Activated T-cell treated with anti-CD3 and anti-CD28 coated beads, Interleukin-2, amount 50 U/mL, for 48 hours (primary cell): ENCODE data around the gene SPNS1.
"Not testable (repeated sequence)": the region's sequence is repeated elsewhere in the genome, so short reads cannot be mapped to it uniquely, and the experiment has no call there.

Experiments
- DNase-seq, 2 experiments: peaks; one replicate each; pipeline ENCODE4 v3.0.0-alpha.2; 2020

The SPNS1 gene, protein sequence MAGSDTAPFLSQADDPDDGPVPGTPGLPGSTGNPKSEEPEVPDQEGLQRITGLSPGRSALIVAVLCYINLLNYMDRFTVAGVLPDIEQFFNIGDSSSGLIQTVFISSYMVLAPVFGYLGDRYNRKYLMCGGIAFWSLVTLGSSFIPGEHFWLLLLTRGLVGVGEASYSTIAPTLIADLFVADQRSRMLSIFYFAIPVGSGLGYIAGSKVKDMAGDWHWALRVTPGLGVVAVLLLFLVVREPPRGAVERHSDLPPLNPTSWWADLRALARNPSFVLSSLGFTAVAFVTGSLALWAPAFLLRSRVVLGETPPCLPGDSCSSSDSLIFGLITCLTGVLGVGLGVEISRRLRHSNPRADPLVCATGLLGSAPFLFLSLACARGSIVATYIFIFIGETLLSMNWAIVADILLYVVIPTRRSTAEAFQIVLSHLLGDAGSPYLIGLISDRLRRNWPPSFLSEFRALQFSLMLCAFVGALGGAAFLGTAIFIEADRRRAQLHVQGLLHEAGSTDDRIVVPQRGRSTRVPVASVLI

DNA sequence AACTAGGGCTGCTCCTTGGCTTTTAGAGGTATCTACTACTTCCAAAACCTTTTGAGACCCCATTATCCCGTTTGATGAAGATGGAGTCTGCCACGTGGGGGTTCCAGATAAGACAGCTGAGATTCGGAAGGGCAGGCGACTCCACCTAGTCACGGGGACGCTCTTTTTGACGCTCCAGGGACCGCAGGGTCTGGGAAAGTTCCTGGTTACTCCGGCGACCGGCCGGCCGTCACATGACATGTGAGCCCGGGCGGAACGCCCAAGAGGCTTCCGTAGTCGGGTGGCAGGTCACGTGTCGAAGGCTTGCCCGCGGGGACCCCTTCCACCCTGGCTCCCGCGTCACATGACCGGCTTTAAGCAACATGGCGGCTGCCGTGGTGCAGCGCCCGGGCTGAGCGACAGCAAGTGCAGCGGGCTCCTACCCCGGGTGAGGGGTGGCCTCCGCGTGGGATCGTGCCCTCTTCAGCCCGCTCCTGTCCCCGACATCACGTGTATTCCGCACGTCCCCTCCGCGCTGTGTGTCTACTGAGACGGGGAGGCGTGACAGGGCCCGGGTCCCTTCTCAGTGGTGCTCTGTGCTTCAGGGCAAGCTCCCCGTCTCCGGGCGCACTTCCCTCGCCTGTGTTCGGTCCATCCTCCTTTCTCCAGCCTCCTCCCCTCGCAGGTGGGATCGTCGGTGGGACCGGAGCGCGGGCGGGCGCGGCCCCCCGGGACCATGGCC is at the start of gene SPNS1:
TSS of gene SPNS1 (plus strand) at position 342 of the 721 bp plus-strand sequence. CDS start at position 716, 374 bp downstream.
- peak; percentile 93 to 95 for DNase-seq

DNA sequence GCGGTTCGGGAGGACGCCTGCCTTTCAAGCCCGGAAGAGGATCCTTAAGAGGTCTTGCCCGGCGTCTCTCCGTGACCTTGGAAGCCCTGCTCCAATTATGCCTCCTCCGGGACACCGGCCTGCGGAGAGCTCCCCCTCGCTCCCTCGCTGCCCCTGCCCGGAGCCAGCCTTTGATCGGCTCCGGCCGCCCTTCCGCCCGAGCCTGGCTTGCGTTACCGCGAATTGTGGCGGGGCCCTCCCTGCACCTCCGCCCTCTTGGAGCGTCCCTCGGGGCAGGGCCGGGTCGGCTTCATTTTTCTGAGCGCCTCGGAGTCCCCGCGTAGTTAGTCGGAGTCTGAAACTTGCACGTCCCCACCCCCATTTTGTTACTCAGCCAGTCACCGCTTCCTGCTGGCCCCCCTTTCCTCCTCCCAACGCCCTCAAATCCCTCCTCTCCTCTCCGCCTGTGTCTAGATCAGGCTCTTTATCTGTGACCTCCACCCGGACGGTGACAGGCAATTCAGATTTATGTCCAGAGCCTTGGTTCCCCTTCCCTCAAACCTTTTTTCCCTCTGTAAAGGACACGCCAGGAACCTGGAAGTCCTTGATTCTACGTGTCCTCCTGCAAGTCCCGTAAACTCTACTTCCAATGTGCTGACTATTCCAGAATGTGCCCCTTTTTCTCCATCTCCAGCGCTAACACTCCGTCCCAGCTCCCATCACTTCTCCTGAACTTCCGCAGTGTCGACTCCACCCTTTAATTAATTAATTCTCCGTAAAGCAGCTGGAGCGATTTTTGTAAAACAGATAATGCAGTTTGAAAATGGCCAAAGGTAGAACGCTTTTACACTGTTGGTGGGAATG is 49.0 kb upstream of the SPNS1 start:
- peak; percentile 89 for DNase-seq

DNA sequence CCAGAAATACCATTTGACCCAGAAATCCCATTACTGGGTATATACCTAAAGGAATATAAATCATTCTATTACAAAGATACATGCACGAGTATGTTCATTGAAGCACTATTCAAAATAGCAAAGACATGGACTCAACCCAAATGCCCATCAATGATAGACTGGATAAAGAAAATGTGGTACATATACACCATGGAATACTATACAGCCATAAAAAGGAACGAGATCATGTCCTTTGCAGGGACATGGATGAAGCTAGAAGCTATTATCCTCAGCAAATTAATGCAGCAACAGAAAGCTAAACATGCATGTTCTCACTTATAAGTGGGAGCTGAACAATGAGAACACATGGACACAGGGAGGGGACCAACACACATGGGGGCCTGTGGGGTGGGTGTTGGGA is 48.3 kb upstream of the SPNS1 start:
- not testable (repeated sequence) for DNase-seq

DNA sequence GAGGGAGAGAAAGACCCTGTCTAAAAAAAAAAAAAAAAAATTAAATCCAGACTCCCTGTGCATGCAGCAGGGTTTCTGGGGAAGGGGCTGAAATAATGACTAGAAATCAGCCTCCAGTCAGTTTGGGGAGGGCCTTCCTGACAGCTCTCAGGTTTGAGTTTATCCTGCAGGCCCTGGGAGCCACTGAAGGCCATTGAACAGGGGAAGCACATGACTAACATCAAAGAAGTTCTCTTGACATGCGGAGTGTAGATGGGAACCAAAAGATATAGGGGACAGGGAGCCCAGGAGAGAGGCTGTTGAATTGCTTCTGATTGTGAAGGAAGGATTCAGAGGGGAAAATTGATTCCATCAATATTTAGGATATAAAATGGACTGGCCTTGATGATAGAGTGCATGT is 46.8 kb upstream of the SPNS1 start:
- DNase-seq = no peak

DNA sequence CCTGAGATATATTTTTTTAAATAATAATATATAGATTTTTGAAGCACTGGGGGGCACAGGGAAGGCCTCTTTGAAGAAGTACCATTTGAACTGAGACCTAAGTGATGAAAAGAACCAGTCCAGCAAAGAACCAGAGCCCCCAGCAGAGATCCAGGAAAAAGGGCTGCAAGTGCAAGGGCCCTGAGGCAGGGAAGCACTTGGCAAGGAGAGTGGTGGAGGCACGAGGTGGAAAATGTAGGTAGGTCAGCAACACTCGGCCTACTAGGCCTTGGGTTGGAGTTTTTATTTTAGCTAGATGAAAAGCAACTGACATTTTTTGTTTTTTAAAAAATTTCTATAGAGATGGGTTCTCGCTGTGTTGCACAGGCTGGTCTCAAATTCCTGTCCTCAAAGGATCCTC is 44.4 kb upstream of the SPNS1 start:
- no peak for DNase-seq

DNA sequence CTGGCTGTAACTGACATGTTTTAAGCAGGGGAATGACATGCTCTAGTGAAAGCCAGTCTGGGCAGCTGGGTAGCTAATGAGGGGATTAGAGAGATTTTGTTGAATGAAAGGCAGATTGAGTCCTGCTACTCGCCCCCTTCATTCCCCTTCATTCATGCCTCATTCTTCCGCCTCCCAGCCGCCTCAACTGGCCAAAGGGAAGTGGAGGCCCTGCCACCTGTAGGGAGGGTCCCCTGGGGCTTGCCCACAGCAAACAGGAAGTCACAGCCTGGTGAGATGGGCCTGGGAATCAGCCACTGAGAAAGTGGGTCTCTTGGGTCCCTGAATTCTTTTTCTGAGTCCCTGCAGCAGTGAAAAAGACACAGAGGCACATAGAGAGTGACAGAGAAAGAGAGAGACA is 43.9 kb upstream of the SPNS1 start:
- DNase-seq = no peak

DNA sequence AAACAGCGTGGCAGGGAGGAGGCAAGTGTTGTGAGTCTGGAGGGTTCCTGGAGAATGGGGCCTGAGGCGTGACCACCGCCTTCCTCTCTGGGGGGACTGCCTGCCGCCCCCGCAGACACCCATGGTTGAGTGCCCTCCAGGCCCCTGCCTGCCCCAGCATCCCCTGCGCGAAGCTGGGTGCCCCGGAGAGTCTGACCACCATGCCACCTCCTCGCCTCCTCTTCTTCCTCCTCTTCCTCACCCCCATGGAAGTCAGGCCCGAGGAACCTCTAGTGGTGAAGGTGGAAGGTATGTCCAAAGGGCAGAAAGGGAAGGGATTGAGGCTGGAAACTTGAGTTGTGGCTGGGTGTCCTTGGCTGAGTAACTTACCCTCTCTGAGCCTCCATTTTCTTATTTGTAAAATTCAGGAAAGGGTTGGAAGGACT is 42.8 kb upstream of the SPNS1 start, which contains the start of gene CD19:
TSS of gene CD19 (plus strand) at position 171 of the 425 bp plus-strand sequence. CDS start at position 201, 30 bp downstream.
- DNase-seq = no peak

DNA sequence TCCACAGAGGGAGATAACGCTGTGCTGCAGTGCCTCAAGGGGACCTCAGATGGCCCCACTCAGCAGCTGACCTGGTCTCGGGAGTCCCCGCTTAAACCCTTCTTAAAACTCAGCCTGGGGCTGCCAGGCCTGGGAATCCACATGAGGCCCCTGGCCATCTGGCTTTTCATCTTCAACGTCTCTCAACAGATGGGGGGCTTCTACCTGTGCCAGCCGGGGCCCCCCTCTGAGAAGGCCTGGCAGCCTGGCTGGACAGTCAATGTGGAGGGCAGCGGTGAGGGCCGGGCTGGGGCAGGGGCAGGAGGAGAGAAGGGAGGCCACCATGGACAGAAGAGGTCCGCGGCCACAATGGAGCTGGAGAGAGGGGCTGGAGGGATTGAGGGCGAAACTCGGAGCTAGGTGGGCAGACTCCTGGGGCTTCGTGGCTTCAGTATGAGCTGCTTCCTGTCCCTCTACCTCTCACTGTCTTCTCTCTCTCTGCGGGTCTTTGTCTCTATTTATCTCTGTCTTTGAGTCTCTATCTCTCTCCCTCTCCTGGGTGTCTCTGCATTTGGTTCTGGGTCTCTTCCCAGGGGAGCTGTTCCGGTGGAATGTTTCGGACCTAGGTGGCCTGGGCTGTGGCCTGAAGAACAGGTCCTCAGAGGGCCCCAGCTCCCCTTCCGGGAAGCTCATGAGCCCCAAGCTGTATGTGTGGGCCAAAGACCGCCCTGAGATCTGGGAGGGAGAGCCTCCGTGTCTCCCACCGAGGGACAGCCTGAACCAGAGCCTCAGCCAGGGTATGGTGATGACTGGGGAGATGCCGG is 42.0 kb upstream of the SPNS1 start:
- DNase-seq = no peak

DNA sequence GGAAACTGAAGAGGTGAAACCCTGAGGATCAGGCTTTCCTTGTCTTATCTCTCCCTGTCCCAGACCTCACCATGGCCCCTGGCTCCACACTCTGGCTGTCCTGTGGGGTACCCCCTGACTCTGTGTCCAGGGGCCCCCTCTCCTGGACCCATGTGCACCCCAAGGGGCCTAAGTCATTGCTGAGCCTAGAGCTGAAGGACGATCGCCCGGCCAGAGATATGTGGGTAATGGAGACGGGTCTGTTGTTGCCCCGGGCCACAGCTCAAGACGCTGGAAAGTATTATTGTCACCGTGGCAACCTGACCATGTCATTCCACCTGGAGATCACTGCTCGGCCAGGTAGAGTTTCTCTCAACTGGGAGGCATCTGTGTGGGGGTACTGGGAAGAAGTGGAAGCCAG is 41.4 kb upstream of the SPNS1 start:
- no peak for DNase-seq

DNA sequence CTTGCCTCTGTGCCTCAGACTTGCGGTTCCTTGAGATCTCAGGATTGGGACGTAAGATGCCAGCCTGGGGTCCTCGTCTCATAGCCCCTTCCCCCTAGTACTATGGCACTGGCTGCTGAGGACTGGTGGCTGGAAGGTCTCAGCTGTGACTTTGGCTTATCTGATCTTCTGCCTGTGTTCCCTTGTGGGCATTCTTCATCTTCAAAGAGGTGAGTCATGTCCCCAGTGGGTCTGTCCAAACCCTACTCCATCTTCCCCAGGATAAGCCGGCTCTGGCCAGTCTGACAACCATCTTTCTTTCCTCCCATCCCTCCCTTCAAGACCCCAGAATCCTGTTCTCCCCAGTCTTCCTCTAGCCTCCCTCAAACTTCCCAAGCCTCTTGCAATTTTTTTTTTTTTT is 39.2 kb upstream of the SPNS1 start:
- no peak for DNase-seq

DNA sequence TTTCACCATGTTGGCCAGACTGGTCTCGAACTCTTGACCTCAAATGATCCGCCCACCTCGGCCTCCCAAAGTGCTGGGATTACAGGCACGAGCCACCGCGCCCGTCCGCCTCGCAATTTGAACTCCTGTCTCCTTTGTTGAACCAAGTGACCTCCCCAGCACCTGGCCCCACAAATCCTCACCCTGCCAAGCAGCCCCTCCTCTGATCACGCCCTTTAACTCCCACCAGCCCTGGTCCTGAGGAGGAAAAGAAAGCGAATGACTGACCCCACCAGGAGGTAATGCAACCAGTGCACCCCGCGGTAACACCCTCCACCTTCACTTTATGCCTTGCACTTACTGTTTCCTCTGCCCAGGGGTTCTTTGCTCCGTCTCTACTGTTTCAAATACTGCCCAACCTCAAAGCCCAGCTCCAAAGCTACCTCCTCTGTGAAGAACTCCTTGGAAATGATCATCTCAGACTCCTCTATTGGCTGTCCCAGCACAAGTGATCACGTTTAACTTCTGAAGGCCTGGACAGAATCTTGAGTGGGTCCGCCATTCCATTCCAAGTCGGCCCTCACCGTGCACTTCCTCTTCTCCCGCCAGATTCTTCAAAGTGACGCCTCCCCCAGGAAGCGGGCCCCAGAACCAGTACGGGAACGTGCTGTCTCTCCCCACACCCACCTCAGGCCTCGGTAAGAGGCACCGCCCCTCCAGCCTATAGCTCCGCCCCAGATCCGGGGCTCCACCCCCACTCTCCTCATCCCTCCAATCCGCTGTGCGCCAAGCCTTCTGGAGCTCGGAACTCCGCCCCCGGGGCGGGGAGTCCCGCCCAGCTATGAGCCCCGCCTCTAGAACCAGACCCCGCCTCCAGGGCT is 38.4 kb upstream of the SPNS1 start:
- DNase-seq = peak; percentile 96 to 97

DNA sequence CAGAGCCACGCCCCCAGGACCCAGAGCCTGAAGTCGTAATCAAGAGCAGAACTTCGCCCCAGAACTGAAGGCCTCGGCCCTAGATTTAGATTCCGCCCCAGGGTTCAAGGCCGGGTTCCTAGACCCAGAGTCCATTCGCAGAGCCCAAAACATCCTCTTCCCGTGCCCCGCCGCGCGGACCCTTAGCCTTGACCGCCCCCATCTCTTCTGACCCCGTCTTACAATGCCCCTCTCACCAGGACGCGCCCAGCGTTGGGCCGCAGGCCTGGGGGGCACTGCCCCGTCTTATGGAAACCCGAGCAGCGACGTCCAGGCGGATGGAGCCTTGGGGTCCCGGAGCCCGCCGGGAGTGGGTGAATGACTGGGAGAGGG is 37.8 kb upstream of the SPNS1 start:
- DNase-seq = no peak

DNA sequence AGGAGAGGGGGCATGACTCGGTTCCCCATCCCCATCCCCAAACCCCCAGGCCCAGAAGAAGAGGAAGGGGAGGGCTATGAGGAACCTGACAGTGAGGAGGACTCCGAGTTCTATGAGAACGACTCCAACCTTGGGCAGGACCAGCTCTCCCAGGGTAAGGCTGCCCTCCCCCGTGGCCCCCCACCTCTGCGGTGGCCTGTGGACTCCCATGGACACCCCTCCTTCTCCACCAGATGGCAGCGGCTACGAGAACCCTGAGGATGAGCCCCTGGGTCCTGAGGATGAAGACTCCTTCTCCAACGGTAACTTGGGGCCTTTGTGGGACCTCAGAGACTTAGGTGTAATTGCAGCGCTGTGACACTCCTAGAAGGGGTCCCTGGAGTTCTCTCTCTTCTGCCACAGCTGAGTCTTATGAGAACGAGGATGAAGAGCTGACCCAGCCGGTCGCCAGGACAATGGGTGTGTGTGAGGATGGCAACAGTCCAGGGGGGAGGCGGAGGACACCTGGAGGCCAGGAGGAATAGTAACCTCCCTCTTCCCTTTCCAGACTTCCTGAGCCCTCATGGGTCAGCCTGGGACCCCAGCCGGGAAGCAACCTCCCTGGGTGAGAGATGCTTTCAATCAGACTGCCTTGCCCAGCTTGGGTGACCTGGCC is 37.2 kb upstream of the SPNS1 start:
- DNase-seq = no peak

DNA sequence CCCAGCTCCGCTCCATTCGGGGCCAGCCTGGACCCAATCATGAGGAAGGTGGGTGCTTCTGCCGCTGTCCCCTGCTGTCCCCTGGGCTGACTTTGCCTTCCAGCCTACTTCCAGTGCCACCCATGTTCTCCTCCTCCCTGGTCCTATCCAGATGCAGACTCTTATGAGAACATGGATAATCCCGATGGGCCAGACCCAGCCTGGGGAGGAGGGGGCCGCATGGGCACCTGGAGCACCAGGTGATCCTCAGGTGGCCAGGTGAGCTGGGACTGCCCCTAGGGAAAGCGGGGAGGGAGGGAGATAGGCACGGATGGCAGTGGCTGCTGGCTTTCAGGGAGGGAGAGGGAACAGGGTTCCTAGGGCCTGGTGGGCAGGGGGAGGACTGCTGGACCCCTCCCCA is 35.9 kb upstream of the SPNS1 start:
- no peak for DNase-seq

DNA sequence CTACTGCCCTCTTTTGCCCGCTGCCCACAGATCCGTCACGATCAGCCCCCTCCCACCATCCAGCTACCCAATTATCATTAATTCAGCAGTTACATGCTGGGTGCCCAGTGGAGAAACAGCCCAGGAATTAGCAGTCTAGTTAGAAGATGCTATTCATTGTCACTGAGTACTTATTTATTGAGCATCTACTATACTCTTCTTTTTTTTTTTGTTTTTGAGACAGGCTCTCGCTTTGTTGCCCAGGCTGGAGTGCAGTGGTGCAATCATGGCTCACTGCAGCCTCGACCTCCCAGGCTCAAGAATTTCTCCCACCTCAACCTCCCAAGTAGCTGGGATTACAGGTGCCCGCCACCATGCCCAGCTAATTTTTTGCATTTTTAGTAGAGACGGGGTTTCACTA is 34.8 kb upstream of the SPNS1 start:
- DNase-seq = not testable (repeated sequence)

DNA sequence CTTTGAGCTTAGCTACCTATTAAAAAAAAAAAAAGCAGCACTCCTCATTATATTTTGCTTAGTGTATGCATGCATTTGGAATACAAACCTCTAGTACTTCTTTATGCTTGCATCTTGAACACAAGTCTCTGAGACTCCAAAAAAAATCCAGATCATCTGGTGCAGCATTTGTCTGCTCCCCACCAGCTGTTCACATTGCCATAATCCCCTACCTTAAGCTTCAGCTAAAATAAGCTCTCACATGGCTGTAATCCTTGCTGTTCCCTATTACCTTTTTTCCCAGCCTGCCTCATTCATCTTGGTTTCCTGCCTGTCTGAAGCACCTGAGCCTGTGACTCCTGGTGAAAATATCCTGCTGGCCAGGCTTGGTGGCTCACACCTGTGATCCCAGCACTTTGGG is 31.3 kb upstream of the SPNS1 start:
- DNase-seq = no peak

DNA sequence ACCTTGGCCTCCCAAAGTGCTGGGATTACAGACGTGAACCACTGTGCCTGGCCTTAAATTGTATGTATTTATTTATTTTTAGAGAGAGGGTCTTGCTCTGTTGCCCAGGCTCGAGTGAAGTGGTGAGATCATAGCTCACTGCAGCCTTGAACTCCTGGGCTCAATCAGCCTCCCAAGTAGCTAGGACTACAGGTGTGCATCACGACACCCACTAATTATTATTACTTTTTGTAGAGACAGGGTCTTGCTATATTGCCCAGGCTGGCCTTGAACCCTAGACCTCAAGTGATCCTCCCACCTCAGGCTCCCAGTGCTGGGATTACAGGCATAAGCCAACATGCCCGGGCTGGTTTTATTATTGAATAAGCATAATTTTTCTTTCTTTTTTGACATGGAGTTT is 27.9 kb upstream of the SPNS1 start:
- DNase-seq = no peak

DNA sequence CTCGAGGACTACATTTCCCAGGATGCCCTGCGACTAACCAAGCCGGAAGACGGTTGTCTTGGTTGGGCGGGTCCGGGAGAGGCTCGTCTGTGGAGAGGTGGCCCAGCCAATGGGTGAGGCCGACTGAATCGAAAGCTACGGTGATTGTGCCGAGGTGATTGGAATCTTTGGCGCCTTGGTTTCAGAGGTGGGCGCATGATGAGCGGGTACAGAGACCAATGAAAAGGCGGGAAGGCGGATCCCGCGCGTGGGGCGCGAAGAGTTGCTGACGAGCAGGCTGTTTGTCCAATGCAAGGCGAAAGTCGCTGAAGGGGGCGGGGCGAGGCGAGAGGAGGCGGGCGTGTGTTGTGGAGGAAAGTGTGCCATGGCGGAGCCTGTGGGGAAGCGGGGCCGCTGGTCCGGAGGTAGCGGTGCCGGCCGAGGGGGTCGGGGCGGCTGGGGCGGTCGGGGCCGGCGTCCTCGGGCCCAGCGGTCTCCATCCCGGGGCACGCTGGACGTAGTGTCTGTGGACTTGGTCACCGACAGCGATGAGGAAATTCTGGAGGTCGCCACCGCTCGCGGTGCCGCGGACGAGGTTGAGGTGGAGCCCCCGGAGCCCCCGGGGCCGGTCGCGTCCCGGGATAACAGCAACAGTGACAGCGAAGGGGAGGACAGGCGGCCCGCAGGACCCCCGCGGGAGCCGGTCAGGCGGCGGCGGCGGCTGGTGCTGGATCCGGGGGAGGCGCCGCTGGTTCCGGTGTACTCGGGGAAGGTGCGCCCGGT is 23.7 kb upstream of the SPNS1 start, which contains the start of gene NFATC2IP:
TSS of gene NFATC2IP (plus strand) at position 290 of the 762 bp plus-strand sequence. CDS start at position 365, 75 bp downstream.
- peak; percentile 100 for DNase-seq

DNA sequence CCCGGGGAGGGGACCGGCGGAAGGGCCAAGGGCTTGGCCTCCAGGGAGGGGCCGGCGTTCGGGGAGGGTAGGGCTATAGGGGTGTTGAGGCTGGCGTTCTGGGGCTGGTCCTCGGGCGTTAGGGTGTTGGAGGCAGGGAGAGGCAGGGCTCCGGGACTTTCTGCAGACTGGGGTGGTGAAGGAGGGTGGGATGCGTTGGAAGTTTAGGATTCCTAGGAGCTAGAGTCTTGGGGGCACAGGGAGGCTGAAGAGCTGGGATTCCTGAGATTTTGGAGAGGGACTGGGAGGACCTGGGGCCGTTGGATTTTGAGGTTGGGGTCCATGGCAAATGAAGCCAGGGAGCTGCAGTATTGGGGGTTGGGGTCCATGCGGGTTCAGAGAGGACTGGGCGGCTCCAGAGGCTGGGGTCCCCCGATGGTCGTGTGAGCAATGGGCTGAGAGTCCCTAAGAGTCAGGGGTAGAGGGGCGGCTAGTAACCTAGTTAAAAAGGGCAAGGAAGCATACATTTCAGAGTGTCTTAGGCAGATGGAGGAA is 23.1 kb upstream of the SPNS1 start:
- no peak for DNase-seq
